NCI-H524 treated with DMSO at 0.1 percent for 48 hours (cell line): ENCODE results near the gene ZNF442.
"Not testable (repeated sequence)": the region's sequence is repeated elsewhere in the genome, so short reads cannot be mapped to it uniquely, and the experiment has no call there.

Experiments used
- DNase-seq: peaks from one replicate; lab custom pipeline; 2025; lab: John Stamatoyannopoulos, UW

Gene ZNF442

DNA sequence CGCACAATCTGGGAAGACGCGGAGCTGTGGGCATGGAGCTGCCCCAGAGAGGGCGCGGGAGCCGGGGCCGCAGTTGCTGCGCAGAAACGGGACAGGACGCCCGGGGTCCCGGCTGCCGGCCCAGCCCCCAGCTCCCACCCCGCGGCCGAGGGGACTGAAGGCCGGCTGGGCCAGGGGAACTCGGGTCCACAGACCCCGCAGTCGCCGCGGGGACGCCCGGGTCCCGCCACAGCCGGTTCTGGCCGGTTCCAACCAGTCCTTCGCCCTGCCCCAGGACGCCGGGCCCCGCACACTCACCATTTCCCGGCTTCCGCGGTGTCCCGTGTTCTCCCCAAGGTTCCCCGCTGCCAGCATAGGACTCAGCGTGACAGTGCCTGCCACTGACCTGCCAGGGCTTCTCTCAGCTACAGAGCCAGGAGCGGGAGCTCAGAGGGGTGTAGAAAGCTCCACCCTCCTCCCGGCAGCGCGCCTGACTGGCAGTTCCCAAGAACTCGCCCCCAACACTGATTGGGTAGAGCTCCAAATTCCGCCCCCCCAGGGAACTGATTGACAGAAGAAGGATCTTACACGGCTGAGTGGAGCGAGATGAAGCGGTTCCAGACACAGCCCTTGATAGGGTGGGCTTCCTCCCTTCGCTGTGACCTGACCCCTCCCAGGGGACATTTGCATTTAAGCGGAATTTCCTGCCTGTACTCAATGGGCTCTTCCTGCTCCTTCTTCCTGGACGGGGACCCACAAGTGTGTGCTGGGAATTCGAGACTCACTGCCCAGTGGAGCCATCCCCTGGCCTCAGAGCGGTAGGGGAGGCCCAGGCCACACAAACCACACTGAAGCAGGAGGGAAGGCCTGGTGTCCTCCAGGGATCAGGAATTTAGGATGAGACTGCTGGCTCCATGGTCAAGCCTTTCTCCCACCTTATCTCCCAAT lies at the start of gene ZNF442:
ZNF442 (minus strand) TSS at position 448 of the 927 bp plus-strand sequence. CDS start 2,052 bp downstream, outside the sequence.
- DNase-seq: peak; percentile 89

GRCh38 chr19:12411893-12412292 lies 46.4 kb upstream of the ZNF442 start:
- DNase-seq: no peak

DNA sequence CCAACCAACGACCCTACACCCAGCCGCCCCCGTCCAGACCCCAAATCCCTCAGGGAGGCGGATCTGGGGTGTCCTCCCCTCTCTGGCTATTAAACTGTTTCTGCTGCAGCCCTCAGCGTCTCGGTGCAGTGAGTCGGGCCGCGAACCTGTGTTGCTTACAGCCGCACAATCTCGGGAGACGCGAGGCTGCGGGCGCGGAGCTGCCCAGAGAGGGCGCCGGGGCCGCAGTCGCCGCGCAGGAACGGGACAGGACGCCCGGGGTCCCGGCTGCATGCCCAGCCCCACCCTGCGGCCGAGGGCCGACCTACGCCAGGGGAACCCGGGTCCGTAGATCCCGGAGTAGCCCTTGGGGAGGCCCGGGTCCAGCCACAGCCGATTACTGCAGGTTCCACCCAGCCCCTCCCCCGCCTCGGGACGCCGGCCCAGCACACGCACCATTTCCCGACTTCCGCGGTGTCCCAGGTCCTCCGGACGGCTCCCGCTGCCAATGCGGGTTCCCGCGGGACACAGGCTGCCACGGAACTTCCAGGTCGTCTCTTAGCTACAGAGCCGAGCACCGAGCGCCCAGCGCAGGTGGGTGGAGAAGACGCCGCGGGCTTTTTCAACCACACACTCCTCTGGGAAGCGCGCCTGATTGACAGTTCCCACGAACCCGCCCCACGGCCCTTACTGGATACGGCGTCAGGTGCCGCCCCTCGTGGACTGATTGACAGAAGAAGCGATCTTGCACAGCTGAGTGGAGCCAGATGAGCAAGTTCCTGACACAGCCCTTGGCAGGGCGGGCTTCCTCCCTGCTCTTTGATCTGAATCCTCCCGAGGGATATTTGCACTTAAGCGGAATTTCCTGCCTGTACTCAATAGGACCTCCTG lies 35.4 kb upstream of the ZNF442 start, which contains the start of gene ZNF799:
ZNF799 (minus strand) TSS at position 639 of the 870 bp plus-strand sequence; CDS start at position 438, 201 bp downstream.
- DNase-seq: peak; percentile 93

DNA sequence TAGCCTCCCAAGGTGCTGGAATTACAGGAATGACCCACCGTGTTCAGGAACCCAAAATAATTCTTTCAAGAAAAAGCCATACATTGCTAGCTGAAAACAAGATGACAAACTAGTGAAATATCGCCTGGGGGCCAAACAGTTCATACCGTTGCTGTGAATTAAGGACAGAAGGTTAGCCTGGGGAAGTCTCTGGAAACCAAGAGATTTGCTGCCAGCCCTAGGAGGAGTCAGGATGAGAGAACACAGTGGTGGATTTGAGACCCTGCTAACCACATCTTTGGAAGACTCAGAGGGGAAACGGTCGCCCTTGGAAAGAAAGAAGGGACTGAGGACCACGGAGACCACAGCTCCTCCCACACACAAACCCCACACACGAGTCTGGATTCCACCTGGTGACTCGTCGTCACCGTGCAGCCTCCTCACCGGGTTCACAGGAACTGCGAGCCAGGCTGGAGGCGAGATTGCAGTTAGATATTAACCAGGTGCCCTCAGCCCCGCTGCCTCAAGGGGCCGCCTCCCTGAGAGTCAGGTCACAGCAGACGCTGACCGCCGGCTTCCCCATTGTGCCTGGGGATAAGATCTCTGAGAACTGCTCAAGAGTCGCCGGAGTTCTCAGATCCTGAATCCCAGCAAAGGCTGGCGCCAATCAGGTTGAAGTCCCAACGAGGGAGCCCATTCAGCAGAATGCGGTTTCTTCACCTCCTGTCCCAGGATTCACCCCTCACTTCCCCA lies 34.6 kb upstream of the ZNF442 start:
- DNase-seq: not testable (repeated sequence)

GRCh38 chr19:12391148-12391547 lies 25.7 kb upstream of the ZNF442 start:
- DNase-seq: not testable (repeated sequence)

DNA sequence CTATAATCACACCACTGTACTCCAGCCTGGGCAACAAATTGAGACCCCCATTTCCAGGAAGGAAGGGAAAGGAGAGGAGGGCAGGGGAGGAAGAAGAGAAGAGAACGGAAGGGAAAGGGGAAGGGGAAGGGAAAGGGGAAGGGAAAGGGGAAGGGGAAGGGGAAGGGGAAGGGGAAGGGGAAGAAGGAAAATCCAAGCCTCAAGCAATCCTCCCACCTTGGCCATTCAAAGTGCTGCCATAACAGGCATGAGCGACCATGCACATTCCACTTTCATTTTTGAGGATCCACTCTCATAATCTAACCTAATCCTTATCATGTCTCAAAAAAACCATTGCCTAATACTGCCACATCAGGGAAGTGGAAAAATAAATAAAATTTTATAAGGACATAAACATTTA lies 20.9 kb upstream of the ZNF442 start:
- not testable (repeated sequence) for DNase-seq

GRCh38 chr19:12380444-12380737 lies 14.9 kb upstream of the ZNF442 start:
- DNase-seq: no peak

DNA sequence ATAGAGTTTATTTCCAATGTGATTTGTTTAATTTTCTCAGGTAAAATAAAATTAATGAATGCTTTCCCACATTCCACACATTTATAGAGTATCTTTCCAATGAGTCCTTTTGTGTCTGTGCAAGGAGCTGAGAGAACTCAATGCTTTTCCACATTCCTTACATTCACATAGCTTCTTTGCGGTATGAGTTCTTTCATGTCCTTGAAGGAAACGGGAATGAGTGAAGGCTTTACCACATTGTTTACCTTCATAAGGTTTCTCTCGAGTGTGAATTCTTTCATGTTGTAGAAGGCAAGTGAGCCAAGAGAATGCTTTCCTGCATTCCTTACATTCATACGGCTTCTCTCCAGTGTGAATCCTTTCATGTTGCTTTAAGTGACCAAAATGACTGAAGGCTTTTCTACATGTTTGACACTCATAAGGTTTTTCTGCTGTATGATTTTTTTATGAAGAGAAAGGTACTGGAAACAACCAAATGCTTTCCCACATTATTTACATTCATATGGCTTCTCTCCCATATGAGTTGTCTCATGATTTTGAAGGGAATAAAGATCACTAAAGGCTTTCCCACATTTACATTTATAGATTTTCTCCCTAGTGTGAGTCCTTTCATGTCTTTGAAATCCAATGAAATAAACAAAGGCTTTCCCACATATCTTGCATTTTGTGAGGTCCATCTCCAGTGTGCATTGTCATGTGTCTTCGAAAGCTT lies 14.4 kb upstream of the ZNF442 start:
- DNase-seq: no peak

DNA sequence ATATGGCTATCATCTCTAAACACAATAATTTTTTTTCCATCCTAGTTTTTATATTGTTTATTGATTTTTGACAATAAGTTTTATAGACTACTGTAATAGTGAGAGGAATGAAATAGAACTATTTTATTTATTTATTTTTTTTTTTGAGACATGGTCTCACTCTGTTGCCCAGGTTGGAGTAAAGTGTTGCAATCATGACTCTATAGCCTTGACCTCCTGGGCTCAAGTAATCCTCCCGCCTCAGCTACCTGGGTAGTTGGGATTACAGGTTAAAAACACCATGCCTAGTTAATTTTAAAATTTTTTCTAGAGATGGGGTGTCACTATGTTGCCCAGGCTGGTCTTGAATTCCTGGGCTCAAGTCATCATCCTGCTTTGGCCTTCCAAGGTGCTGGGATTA lies 8.5 kb upstream of the ZNF442 start:
- no peak for DNase-seq

- DNase-seq: no peak
Observed at GRCh38 chr19:12364391-12365235, 870 bp downstream of the ZNF442 start.

GRCh38 chr19:12362236-12362635 lies 3.2 kb downstream of the ZNF442 start:
- DNase-seq: not testable (repeated sequence)

GRCh38 chr19:12353375-12353774 lies 12.1 kb downstream of the ZNF442 start:
- no peak for DNase-seq

GRCh38 chr19:12350890-12351197 lies 14.6 kb downstream of the ZNF442 start:
- DNase-seq: no peak

DNA sequence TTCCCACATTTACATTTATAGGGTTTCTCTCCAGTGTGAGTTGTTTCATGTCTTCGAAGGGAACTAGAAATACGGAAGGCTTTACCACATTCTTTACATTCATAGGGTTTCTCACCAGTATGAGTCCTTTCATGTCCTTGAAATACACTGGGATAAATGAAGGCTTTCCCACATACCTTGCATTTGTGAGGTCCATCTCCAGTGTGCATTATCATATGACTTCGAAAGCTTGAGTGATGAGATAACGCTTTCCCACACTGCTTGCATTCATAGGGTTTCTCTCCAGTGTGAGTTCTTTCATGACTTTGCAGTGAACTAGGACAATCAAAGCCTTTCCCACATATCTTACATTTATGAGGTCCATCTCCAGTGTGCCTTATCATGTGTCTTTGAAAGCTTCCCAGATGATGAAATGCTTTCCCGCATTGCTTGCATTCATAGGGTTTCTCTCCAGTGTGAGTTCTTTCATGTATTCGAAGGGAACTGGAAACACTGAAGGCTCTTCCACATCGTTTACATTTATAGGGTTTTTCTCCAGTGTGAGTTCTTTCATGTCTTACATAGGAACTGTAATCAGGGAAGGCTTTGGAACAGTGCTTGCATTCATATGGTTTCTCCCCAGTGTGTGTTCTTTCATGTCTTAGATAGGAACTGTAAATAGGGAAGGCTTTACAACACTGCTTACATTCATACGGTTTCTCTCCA lies 15.1 kb downstream of the ZNF442 start:
- DNase-seq: no peak

DNA sequence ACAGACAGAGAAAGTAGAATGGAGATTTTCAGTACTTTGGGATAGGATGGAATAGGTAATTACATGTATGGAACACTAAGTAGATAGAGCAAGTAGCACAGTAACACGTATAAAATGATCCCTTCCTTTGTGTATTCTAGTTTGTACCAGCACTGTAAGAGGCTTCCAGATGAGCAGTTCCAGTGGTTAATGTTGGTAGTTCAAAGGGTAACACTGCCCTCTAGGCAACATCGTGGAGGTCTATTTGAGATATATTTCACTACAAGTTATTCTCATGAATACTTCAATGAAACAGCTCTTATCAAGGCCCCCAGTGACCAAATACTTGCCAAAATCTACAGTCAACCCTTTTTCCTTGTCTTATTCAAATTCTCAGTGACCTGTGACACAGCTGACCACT lies 18.6 kb downstream of the ZNF442 start:
- DNase-seq: no peak

DNA sequence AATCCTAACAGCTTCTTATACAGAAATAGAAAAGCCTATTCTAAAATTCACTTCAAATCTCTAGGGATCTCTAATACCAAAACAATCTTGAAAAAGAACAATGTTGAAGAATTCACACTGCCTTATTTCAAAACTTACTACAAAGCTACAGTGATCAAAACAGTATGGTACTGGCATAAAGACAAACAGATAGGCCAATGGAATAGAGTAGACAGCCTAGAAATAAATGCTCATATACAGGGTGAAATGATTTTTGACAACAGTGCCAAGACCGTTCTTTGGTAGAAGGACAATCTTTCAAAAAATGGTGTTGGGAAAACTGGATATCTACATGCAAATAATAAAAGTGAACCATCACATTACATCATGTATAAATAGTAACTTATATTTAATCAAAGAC lies 20.3 kb downstream of the ZNF442 start:
- no peak for DNase-seq

GRCh38 chr19:12333162-12334159 lies 32.0 kb downstream of the ZNF442 start, which contains the start of gene ZNF563:
ZNF563 (minus strand) TSS chr19:12333633; CDS start chr19:12333482, 151 bp downstream.
- DNase-seq: peak; percentile 66

GRCh38 chr19:12331211-12331941 lies 34.1 kb downstream of the ZNF442 start:
- DNase-seq: no peak
